Raji (cell line): ENCODE results near the gene ULK1.

Experiments
- POLR2A ChIP-seq: IDR thresholded peaks from 2 replicates; pipeline ENCODE4 v1.6.1; 2011; ENCODE audit warnings: low read depth, low read length, control low read depth; ENCODE audit not compliant: insufficient read depth

ULK1 gene

GRCh38 chr12:131950182-131950913 is 55.9 kb downstream of the ULK1 start:
- no peak for TF ChIP-seq POLR2A

- TF ChIP-seq POLR2A: no peak
Measured at GRCh38 chr12:131959116-131959515, 64.7 kb downstream of the ULK1 start.

GRCh38 chr12:131959641-131960589 is 65.5 kb downstream of the ULK1 start:
- TF ChIP-seq POLR2A: no peak

- TF ChIP-seq POLR2A: no peak
Measured at GRCh38 chr12:131962069-131962468, 67.6 kb downstream of the ULK1 start.

GRCh38 chr12:131963381-131963780 is 69.0 kb downstream of the ULK1 start:
- no peak for TF ChIP-seq POLR2A

GRCh38 chr12:131965073-131965472 is 70.7 kb downstream of the ULK1 start:
- TF ChIP-seq POLR2A: no peak

GRCh38 chr12:131971226-131971625 is 76.8 kb downstream of the ULK1 start:
- no peak for TF ChIP-seq POLR2A
